Femur (tissue), 1 donor: ENCODE data around the gene BTBD19.
"Not testable (repeated sequence)": the region's sequence is repeated elsewhere in the genome, so short reads cannot be mapped to it uniquely, and the experiment has no call there.

Experiments
- DNase-seq: peaks from one replicate; pipeline ENCODE4 v3.0.0-alpha.2; 2017

Gene BTBD19

DNA sequence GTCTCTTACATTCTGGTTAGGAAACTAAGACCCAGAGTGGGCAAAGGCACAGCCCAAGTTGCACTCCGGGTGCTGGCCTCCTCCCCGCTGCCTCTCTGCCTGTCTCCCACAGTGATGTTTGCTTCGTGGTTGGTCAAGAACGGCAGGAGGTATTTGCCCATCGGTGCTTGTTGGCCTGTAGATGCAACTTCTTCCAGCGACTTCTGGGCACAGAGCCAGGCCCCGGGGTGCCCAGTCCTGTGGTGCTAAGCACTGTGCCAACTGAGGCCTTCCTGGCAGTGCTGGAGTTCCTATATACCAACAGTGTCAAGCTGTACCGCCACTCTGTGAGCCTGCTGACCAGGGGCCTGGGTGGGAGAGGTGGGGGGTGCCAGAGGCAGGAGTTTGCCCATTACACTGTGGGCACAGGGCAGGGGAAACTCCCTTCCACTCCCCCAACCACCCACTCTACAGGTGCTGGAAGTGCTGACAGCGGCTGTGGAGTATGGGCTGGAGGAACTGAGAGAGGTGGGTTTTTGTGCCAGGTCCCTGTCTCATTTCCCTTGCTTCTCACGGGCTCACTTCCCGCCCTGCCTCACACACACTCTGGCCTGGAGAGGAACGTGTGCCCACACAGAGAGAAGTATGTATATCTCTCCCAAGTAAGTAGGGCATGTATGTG, 1.9 kb downstream of the BTBD19 start:
- peak; percentile 56 for DNase-seq

GRCh38 chr1:44810762-44811105, 2.4 kb downstream of the BTBD19 start:
- not testable (repeated sequence) for DNase-seq

- no peak for DNase-seq
Measured at GRCh38 chr1:44811234-44811633, 2.9 kb downstream of the BTBD19 start.

GRCh38 chr1:44812822-44813543, 4.7 kb downstream of the BTBD19 start:
- DNase-seq = peak; percentile 41

DNA sequence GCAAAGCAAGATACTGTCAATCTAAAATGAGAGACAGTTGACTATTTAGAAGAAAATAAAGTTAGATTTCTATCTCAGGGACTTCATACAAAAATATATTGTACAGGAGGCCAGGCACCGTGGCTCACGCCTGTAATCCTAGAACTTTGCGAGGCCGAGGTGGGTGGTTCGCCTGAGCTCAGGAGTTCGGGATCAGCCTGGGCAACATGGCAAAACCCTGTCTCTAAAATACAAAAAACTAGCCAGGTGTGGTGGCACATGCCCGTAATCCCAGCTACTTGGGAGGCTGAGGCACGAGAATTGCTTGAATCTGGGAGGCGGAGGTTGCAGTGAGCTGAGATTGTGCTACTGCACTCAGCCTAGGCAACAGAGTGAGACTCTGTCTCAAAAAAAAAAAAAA, 7.6 kb downstream of the BTBD19 start:
- DNase-seq = not testable (repeated sequence)

DNA sequence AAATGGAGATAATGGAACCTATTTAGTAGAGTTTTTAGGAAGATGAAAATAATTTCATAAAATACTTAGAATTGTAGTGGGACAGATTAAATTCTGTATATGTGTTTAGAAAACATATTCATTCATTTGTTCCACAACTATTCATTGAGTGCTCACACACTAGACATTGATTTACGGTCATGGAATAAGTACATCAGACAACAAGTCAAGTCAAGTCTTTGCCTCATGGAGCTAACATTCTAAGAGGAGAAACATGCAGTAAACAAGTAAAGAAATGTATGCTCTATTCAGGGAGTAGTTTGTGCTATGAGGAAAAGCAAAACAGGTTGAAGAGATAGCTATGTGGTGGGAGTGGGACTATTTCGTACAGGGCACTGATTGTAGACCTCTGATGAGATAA, 9.0 kb downstream of the BTBD19 start:
- DNase-seq = no peak

GRCh38 chr1:44817771-44818495, 9.6 kb downstream of the BTBD19 start:
- DNase-seq = no peak

- peak; percentile 46 for DNase-seq
Measured at GRCh38 chr1:44819196-44819607, 10.9 kb downstream of the BTBD19 start.

- peak; percentile 87 for DNase-seq
Measured at GRCh38 chr1:44819608-44820327, 11.4 kb downstream of the BTBD19 start.

- no peak for DNase-seq
Measured at GRCh38 chr1:44820328-44821239, 12.3 kb downstream of the BTBD19 start.

- no peak for DNase-seq
Measured at GRCh38 chr1:44821240-44821715, 13.0 kb downstream of the BTBD19 start.

DNA sequence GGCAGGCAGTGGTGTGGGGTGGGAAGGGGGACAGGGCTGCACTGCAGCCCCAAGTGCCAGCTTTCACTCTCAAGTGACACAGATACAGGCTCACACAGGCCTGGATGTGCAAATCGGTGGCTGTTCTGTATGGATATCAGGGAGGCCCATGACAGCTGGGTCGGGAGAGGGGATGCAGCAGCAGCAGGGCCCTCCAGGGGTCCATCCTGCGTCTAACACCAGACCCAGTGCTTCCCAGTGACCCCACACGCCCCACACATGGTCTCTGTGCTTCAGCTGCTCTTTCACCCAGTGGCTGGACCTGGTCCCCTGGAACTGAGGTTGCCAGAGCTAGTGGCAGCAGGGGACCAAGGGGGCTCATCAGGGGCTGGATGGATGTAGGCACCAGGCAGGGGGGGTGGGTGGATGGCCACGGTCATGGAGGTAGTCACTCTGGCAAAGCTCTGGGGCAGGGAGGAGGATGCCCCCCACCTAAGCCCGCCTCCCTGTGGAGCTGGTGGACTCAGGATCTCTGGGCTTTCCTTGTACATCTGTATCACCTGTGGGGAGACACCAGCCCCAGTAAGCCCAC, 13.9 kb downstream of the BTBD19 start:
- DNase-seq = no peak

DNA sequence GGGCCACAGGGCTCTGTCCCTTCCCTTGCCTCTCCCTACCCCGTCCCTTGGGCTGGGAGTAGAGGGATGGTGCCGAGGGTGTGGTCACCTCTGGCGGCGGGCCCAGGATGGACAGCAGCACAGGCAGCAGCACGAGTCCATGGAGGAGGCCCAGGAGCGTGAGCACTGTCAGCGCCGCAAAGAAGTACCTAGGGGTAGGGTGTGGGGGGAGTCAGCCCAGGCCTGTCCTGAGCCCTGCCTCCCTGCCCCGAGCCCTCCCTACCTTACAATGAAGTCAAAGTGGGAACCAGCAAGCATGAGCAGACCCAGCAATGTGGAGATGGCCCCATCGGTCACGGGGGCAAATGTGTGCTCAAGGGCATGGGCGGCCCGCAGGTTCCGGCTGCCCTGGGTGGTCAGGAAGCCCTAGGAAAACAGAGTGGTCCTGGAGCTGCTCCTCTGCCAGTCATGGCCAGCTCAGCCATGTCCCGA, 14.7 kb downstream of the BTBD19 start:
- DNase-seq = peak; percentile 37

DNA sequence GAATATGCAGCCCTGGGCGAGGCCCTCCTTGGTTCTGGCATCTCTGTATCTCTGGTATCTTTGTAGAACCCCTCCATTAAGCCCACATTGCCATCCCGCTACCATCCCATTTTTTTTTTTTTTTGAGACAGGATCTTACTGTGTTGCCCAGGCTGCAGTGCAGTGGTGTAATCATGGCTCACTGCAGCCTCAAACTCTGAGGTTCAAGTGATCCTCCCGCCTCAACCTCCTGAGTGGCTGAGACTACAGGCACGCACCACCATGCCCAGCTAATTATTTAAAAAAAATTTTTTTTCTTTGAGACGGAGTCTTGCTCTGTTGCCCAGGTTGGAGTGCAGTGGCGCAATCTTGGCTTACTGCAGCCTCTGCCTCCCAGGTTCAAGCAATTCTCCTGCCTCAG, 16.1 kb downstream of the BTBD19 start:
- not testable (repeated sequence) for DNase-seq

- peak; percentile 86 for DNase-seq
Measured at GRCh38 chr1:44826375-44827196, 18.3 kb downstream of the BTBD19 start.

DNA sequence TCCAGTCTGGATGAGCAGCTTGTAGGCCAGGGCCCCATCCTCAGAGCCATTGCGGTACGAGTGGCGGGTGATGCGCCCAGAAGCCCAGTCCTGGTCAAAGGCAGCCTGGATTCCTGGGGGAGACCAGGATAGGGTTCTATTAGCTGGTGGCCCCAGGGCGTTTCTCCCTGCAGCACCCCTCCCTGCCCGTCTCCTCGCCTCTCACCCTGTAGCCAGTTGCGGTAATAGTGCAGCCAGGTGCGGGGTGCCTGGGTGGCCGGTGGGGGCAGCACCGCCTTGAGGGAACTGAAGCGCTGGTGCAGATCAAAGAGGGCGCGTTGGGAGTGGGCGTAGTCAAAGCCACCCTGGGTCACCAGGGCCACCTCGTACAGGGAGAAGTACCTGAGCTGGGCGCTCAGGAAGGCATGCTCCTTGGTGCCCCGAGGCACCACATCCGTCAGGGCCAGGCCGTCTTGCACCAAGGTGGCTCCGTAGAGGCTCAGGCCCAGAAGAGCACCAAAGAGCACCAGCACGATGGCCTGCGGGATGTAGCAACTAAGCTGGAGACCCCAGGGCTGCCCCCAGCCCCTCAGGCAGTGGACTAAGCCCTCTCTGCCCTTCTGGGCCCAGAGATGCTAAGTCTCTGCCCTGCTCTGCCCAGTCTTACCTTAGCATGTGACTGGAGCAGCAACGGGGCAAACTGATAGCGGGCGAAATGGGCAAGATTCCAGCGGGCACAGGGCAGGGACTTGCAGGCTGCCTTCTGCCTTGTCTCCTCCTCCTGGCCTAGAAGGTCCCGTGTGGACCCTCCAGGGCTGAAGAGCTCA, 19.1 kb downstream of the BTBD19 start:
- DNase-seq = peak; percentile 36

GRCh38 chr1:44828003-44828651, 19.8 kb downstream of the BTBD19 start:
- DNase-seq = no peak

DNA sequence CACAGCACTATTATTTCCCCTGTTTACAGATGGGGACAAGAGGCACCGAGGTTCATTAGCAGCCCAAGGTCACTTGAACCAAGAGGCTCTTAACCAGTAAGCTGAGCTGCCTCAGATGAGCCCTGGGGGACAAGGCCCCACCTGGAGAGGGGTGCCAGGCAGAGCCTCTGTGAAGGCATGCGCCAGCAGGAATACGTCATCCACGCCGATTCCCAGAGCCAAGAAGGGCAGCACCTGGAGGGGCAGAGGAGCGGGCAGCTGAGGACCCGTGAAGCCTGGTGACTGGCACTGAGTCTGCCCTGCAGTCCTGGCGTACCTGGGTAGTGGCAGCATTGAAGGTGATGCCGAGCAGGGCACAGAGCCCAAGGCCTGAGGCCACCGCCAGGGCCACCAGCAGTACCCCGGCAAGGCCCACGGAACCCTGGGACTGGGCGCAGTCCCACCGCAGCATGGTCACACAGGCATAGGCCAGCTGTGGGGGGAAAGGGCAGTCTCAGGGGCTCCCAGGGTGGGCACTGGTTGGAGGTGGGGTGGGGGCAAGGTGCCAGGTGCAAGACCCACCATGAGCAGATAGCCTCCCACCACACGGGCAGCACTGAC, 20.6 kb downstream of the BTBD19 start:
- DNase-seq = no peak
